GM10248 (cell line): ENCODE measurements around the gene CDHR3.

ENCODE experiments used
- CTCF ChIA-PET: fragments of 300-600 bp; sonication (Branson Sonifier 250); formaldehyde crosslinking; extraction: SDS; loops from one replicate; lab custom pipeline; 2021; ENCODE audit warnings: antibody characterized with exemption; lab: Yijun Ruan, JAX
- POLR2A ChIA-PET: fragments of 350-650 bp; sonication (Branson Sonifier 250); formaldehyde crosslinking; extraction: SDS; loops from one replicate; lab custom pipeline; 2020; ENCODE audit warnings: antibody characterized with exemption; lab: Yijun Ruan, JAX
- DNase-seq: peaks from one replicate; pipeline ENCODE4 v3.0.0; 2012; ENCODE audit errors: extremely low spot score
- TF ChIP-seq, protein P1 (sequence below): IDR thresholded peaks from 2 replicates; pipeline ENCODE4 v1.5.1; 2012; ENCODE audit warnings: mild to moderate bottlenecking, low read depth; ENCODE audit errors: extremely low read depth, missing control alignments, control extremely low read depth

Gene CDHR3

GRCh38 chr7:106059556-106059955, 96.5 kb downstream of the CDHR3 start:
- TF ChIP-seq, protein P1, sequence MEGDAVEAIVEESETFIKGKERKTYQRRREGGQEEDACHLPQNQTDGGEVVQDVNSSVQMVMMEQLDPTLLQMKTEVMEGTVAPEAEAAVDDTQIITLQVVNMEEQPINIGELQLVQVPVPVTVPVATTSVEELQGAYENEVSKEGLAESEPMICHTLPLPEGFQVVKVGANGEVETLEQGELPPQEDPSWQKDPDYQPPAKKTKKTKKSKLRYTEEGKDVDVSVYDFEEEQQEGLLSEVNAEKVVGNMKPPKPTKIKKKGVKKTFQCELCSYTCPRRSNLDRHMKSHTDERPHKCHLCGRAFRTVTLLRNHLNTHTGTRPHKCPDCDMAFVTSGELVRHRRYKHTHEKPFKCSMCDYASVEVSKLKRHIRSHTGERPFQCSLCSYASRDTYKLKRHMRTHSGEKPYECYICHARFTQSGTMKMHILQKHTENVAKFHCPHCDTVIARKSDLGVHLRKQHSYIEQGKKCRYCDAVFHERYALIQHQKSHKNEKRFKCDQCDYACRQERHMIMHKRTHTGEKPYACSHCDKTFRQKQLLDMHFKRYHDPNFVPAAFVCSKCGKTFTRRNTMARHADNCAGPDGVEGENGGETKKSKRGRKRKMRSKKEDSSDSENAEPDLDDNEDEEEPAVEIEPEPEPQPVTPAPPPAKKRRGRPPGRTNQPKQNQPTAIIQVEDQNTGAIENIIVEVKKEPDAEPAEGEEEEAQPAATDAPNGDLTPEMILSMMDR = no peak
- ChIA-PET CTCF (interaction anchor here (1.1 to 7.8 kb wide), 5 partner anchors 13 to 117 kb away, joined by 3 to 163 read pairs (median 24); no protein-coding TSS in a partner anchor), POLR2A (no interaction called here)
- DNase-seq = no peak

DNA sequence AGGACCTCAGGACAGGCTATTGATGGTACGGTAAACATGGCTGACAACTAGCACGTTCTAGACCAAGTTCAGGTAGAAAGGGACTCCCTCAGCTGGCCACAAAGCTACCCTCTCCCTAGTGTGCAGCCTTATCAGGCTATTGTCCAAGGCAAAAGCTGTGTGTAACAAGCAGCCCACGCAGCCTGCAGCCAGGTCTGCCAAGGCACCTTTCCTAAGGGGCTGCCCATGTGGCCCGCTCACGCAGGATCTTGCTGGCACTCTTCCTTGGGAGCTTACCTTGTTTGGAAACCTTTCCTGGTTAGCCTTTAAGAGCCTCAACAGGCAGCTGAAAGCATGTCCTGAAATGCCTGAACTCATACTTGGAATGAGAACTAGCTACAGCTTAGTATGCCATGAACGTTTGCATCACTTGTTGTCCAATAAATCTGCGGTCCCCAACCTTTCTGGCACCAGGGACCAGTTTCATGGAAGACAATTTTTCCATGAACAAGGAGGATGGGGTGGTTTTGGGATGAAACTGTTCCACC, 97.4 kb downstream of the CDHR3 start:
- TF ChIP-seq, protein P1 = no peak
- ChIA-PET CTCF (interaction anchor here (2.0 to 7.8 kb wide), 4 partner anchors 11 to 94 kb away, joined by 7 to 163 read pairs (median 19); partner anchors contain the start of gene SYPL1), POLR2A (no interaction called here)
- no peak for DNase-seq

GRCh38 chr7:106061301-106061979, 98.4 kb downstream of the CDHR3 start:
- DNase-seq = no peak
- ChIA-PET POLR2A (no interaction called here), CTCF (interaction anchor here (2.0 to 7.8 kb wide), 3 partner anchors 10 to 93 kb away, joined by 7 to 163 read pairs (median 14); partner anchors contain the start of gene SYPL1)
- TF ChIP-seq, protein P1 = no peak

DNA sequence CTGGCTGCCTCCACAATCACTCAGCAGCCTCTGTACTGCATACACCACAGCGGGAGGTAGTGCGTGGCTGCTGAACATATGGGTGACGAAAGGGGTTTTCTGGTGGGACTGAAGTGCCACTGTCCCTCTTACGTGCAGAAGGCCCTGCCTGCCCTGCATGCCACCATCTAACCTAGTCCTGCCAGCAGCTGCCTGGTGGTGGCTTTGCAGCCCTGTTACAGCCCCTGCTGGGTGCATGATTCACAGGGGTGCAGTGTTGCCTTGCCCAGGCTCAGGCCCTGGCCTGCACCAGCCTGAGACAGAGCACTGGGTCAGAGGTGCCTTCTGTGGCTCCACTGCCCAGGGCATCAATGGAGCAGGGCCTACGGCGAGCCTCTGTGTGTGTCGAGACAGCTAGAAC, 98.9 kb downstream of the CDHR3 start:
- DNase-seq = no peak
- ChIA-PET POLR2A (no interaction called here), CTCF (interaction anchor here (2.1 to 7.8 kb wide), 2 partner anchors 10 to 93 kb away, joined by 14 to 163 read pairs; no protein-coding TSS in a partner anchor)
- TF ChIP-seq, protein P1 = no peak

- TF ChIP-seq, protein P1 = no peak
Measured at GRCh38 chr7:106062521-106062931, 99.5 kb downstream of the CDHR3 start.

DNA sequence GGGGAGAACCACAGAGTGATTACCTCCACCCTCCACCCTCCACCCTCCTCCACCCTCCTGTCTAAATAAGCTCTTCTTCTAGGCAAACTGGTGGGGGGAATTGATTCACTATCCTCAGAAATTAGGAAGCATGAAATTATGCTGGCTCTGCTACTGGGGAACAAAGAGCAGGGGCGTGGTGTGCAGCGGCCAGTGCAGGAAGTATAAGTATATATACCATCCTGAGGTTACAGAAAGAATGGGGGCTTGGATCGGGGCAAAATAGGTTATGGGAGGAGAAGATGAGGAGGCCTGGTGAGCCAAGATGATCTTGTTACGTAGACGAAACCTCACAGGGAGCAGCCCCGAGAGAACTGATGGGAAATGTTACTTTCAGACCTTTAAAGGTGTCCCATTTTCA, 100.0 kb downstream of the CDHR3 start:
- no peak for DNase-seq
- ChIA-PET CTCF (no interaction called here), POLR2A (no interaction called here)
- TF ChIP-seq, protein P1 = no peak

More at GRCh38 chr7:106062521-106062931, 99.5 kb downstream of the CDHR3 start:
- no peak for DNase-seq
- CTCF ChIA-PET = interaction anchor here (7.8 kb wide), 1 partner anchor 92 kb away, joined by 163 read pairs; no protein-coding TSS in a partner anchor
- POLR2A ChIA-PET = no interaction called here
